ENCODE measurements around the gene GNL3L. TPM values are rescaled to one million over a fixed set of nuclear protein-coding genes. Genes with fewer than 3 reads are reported as not detected.

The GNL3L gene
- total RNA-seq, 1 donor from 2014 or later, result 18.9 TPM

Other genes with a start within 250 kb of the GNL3L start
- 48.2 TPM for gene WNK3, start 172.2 kb upstream of the GNL3L start, total RNA-seq
- gene TSR2, start 89.8 kb upstream of the GNL3L start, total RNA-seq, result 12.8 TPM
- 11.1 TPM for gene FGD1, start 34.0 kb upstream of the GNL3L start, total RNA-seq